Neutrophil (primary cell): Measurements from ENCODE around the gene TMEM204.

ENCODE experiments used
- H3K27ac ChIP-seq: fragments of 200-600 bp; sonication (generic); 2 replicates; pipeline ENCODE4 v1.5.1; 2016; ENCODE audit warnings: mild to moderate bottlenecking, moderate library complexity
- H3K27me3 ChIP-seq: fragments of 200-600 bp; sonication (generic); 2 replicates; pipeline ENCODE4 v1.6.0; 2016; ENCODE audit warnings: mild to moderate bottlenecking
- H3K36me3 ChIP-seq: fragments of 200-600 bp; sonication (generic); 2 replicates; pipeline ENCODE4 v1.5.1; 2017
- H3K4me1 ChIP-seq, 2 experiments: fragments of 200-600 bp in 1 of 2; sonication (generic) in 1 of 2; 1 replicate in 1 of 2; 2 replicates in 1 of 2; pipeline versions ENCODE4 v1.5.1 to v1.6.1; 2013 to 2016; ENCODE audit warnings: low read depth in 1 of 2, low read length in 1 of 2, mild to moderate bottlenecking in 1 of 2, moderate library complexity in 1 of 2; ENCODE audit not compliant: control insufficient read depth in 1 of 2, insufficient read depth in 1 of 2
- H3K4me3 ChIP-seq, 2 experiments: fragments of 200-600 bp in 1 of 2; sonication (generic) in 1 of 2; 1 replicate in 1 of 2; 2 replicates in 1 of 2; pipeline ENCODE4 v1.5.1; 2013 to 2016; ENCODE audit warnings: low read depth in 1 of 2, low read length in 1 of 2, mild to moderate bottlenecking in 1 of 2, moderate library complexity in 1 of 2
- H3K9me3 ChIP-seq: fragments of 200-600 bp; sonication (generic); 2 replicates; pipeline ENCODE4 v1.5.1; 2016
- TF ChIP-seq, protein P1 (sequence below): fragments of 200-600 bp; sonication (generic); IDR thresholded peaks from 2 replicates; pipeline ENCODE4 v1.5.1; 2016; ENCODE audit warnings: antibody characterized with exemption

The TMEM204 gene

DNA sequence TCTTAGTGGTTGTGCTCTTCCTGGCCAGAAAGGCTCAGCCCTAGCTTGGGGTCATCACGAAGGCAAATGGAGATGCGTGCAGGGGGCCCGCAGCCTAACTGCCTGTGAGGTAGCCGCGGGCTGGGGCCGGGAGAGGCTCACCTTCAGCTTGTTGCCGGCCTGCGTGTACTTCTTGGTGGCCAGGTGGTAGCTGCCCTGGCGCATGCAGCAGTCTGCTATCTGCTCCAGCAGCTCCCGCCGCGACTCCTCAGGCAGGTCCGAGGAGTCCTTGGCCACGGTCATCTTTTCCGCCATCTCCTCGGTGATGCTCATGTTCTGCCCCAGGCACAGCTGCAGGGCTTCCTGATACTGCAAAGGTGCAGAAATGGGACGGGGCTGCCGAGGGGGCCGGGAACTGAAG is 13.0 kb upstream of the TMEM204 start:
- no peaks in the 10 kb centered on the region for H3K36me3 ChIP-seq

DNA sequence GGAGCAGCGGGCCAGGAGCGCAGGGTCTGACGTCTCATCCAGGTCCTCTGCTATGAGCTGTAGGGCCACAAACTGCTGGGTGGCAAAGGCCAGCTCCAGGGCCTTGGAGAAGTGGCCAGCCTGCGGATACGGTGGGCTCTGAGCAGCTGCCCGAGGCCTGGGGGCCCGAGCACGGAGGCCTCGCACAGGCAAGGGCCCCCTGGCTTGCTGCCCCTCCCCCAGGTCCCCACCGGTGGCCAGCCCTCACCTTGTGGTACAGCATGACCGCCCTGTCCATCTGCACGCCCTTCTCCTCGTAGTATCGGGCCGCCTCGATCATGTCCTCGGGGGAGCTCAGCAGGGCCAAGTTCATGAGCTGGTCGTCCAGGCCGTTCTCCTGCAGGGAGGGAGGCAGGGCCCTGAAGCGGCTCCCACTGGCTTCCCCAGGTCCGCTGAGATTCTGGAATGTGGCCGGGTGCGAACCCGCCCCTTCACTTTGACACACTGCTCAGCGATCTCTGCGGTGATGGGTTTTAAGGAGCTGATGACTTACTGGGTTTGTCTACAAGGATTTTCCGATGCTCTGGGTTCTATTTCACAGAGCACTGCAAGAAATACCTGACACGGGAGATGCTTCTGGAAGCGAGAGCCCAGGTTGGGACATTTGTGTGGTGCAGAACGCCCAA is 9.8 kb upstream of the TMEM204 start:
- H3K9me3 ChIP-seq = no peaks in the 10 kb centered on the region
- H3K27me3 ChIP-seq = peaks cover 12% of the 10 kb centered on the region
- no peaks in the 10 kb centered on the region for H3K36me3 ChIP-seq
- TF ChIP-seq, protein P1, sequence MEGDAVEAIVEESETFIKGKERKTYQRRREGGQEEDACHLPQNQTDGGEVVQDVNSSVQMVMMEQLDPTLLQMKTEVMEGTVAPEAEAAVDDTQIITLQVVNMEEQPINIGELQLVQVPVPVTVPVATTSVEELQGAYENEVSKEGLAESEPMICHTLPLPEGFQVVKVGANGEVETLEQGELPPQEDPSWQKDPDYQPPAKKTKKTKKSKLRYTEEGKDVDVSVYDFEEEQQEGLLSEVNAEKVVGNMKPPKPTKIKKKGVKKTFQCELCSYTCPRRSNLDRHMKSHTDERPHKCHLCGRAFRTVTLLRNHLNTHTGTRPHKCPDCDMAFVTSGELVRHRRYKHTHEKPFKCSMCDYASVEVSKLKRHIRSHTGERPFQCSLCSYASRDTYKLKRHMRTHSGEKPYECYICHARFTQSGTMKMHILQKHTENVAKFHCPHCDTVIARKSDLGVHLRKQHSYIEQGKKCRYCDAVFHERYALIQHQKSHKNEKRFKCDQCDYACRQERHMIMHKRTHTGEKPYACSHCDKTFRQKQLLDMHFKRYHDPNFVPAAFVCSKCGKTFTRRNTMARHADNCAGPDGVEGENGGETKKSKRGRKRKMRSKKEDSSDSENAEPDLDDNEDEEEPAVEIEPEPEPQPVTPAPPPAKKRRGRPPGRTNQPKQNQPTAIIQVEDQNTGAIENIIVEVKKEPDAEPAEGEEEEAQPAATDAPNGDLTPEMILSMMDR = no peak
- no peak overlapping the region for H3K4me3 ChIP-seq
- H3K4me1 ChIP-seq = no peaks in the 10 kb centered on the region
- no peak overlapping the region for H3K27ac ChIP-seq

More for the DNA sequence above, 13.0 kb upstream of the TMEM204 start:
- Histone ChIP-seq H3K27ac (no peak overlapping the region), H3K4me3 (no peak overlapping the region), H3K4me1 (no peaks in the 10 kb centered on the region), H3K9me3 (no peaks in the 10 kb centered on the region), H3K27me3 (no peaks in the 10 kb centered on the region)
- TF ChIP-seq, protein P1 = no peak

DNA sequence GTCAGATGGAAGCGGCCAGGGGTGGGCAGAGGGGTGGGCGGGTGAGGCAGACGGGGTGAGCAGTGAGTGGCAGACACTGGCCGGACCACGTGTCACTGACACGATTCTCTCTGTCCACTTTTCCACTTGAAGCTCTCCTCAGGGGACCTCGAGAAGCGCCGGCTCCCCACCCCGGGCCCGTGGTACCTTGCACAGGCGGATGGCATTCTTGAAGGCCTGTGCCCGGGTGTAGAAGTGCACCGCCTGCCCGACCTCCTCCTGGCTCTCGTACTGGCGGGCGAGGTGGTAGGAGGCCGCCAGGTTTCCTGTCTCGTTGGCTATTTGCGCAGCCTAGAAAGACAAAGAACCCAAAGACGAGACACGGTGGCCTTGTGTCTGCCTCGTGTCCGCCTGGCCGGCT is 9.1 kb upstream of the TMEM204 start:
- TF ChIP-seq, protein P1 = no peak
- H3K4me1 ChIP-seq = no peaks in the 10 kb centered on the region
- H3K27ac ChIP-seq = no peak overlapping the region
- H3K9me3 ChIP-seq = no peaks in the 10 kb centered on the region
- no peaks in the 10 kb centered on the region for H3K36me3 ChIP-seq
- peaks cover 12% of the 10 kb centered on the region for H3K27me3 ChIP-seq
- no peak overlapping the region for H3K4me3 ChIP-seq

DNA sequence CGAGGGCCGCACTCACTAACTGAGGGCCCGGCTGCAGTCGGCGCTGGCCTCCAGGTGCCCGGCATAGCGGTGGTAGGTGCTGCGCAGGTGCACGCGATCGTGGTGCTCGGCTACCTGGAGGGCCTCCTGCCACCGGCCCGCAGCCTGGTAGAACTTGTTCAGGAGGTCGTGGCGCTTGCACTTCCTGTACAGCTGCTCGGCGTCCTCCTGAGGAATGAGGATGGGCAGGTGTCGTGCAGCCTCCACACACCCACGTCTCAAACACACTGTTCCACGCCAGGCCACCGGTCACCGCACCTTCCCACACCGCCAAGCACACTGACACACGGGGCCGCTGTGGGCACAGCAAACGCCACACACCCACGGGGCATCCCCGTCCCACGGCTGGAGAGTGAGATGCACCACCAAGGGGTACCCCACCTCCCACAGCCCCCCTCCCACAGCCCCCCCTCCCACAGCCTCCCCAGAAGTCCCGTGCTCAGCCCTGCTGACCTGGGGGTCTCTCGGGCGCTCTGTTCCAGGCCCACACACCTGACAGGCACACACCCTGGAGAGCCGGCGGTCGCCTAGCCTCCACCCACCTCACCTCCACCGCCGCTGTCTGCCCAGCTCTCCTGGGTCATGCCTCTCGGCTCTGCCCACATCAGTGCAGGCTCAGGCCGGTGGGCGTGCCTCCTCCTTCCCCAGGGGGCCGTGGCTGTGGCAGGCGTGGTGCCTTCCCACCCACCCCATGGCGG is 7.4 kb upstream of the TMEM204 start:
- Histone ChIP-seq H3K4me3 (no peak overlapping the region), H3K27me3 (peaks cover 12% of the 10 kb centered on the region), H3K27ac (no peak overlapping the region), H3K4me1 (no peaks in the 10 kb centered on the region), H3K9me3 (no peaks in the 10 kb centered on the region), H3K36me3 (no peaks in the 10 kb centered on the region)
- TF ChIP-seq, protein P1 = no peak

DNA sequence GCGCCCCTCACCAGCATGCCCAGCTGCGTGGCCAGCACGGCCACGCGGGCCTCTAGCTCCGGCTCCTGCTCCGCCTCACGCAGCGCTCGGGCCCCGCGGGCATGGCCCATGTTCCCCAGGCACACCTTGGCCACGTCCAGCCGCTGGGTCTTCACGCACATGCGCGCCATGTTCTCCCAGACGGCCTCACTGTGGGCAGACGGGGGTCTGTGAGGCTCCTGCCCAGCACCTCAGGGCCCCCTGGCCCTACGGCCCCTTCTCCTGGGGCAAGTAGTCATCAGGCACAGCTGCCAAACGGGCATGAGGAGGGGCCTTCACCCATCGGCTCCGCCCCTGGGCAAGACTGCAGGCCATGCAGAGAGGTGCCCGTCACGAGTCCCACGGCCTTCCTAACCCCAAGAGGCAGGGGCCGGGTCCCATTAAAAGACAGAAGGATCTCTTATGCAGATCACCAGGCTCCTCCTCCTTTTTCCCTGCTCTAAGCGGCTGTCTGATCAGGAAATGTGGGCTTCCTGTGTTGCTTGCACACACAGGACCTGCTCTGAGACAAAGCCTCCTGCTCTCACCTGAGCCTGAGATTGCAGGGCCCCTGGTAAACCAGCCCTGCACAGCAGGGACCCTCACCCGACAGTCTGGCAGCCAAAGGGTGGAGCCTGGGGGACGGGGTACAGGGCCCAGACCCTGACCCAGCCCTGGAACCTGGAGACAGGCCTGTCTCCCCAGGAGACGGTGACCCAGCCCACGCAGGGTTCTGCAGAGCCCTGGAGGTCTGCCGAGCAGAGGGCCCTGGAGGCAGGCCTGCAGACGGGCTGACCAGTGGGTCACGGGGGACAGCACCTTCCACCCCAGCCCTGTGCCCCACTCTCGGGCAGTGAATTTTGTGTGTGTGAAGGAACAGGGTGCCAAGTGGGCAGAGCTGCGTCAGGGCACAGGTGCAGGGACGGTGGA is 6.6 kb upstream of the TMEM204 start:
- H3K27me3 ChIP-seq = peaks cover 19% of the 10 kb centered on the region
- H3K4me3 ChIP-seq = no peak overlapping the region
- H3K36me3 ChIP-seq = no peaks in the 10 kb centered on the region
- no peaks in the 10 kb centered on the region for H3K9me3 ChIP-seq
- TF ChIP-seq, protein P1 = no peak
- H3K27ac ChIP-seq = no peak overlapping the region
- no peaks in the 10 kb centered on the region for H3K4me1 ChIP-seq
